ENCODE results near the gene RPS19. TPM values are rescaled to one million over a fixed set of nuclear protein-coding genes. Genes with fewer than 3 reads are reported as not detected.

RPS19 gene
- total RNA-seq, 1 experiment from 2014 or later = 3,020 TPM

DNA sequence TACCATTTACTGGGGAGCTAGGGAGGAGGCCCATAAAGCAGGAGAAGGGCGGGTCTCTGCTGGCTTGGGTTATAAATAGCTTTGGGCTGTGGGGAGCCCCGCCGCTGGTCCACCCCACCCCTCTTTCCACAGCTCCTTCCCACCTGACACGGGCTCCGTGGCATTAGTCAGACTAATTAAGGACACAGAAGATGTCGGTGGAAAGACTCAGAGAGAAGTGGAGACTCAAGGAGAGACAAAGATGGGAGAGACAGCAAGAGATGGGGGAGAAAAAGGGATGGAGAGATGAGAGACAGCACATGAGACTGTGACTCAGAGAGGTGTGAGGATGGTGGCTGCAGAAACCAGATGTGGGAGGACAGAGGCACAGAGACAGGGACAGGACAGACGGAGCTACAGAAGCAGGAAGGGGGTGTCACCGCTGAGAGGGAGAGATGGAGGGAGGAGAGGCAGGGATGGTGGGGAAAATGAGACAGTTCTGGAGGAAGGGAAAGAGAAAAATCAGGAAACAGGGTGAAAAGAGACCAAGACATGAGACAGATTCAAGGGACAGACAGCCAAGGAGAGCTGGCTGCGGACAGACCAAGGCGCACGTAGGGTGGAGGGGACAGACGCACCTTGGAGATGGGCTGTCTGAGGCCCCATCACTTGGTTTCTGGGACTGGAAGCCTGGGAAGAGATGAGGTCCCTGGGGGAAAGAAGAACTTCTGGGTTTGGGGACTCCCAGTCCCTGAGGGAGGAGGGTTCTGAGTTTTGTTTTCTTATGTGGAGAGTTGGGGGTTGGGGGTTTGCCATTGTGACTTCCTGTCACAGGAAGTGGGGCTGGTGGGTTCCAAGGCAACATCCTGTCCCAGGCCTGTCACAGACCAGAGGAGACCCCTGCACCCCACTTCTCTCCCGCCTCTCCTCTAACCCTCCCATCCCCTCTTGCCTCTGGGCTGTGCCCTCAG lies 27.0 kb downstream of the RPS19 start (continued):
- TF ChIP-seq SIN3A (IDR thresholded peaks at IDR 0.05; ENCODE audit: low read depth) = no peak
- TF ChIP-seq EZH2 (IDR thresholded peaks at IDR 0.05) = no peak

DNA sequence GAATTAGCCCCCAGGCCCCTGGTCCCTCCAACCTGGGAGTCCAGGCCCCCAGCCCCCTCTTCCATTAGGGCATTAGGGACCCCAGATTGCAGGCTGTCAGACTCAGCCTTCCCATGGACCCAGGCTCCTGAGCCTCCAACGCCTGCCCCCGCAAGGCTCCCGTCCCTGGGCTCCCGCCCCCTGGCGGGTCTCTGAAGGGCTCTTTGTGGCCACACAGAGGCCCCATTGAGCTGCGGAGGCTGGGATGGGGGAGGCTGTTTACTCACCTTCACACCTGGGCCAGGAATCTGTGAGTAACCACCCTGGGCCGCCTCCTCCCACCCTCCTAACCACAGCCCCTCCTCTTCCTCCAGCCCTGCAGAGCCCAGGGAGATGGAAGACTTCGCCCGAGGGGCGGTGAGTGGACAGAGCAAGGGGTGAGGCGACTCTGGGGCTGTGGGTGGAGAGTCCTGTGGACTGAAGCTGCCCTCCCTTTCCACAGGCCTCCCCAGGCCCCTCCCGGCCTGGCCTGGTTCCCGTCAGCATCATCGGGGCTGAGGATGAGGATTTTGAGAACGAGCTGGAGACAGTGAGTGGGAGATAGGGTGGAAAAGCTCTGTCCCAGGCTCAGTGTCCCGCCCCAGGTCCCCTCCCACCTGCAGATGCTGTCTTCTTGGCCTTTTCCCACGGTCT lies 27.8 kb downstream of the RPS19 start:
- Histone ChIP-seq H3K4me1 (ENCODE audit: control insufficient read depth in 1 of 2, insufficient read depth in 2 of 2, low read length in 2 of 2) (peaks cover 27 to 44% of the 10 kb centered on the region in 2 experiments), H4K20me1 (ENCODE audit: insufficient read depth) (no peaks in the 10 kb centered on the region), H3K4me3 (replicated peaks in 1 of 2; ENCODE audit: low read depth in 1 of 2, low read length in 2 of 2) (peak overlapping the region; percentile 37 to 57), H3K36me3 (ENCODE audit: control insufficient read depth in 1 of 2, insufficient read depth in 2 of 2, low read length in 2 of 2) (peaks cover 4 to 18% of the 10 kb centered on the region in 2 experiments), H3K27ac (ENCODE audit: low read depth, low read length) (peak overlapping the region; percentile 75), H3K27me3 (ENCODE audit: insufficient read depth, low read length) (no peaks in the 10 kb centered on the region), H3K9ac (ENCODE audit: low read length) (peak overlapping the region; percentile 65), H3K9me2 (ENCODE audit: insufficient read depth) (no peaks in the 10 kb centered on the region), H2AFZ (ENCODE audit: low read depth, low read length, poor library complexity, severe bottlenecking) (no peak overlapping the region), H3K9me3 (ENCODE audit: control insufficient read depth in 1 of 2, insufficient read depth in 1 of 2, low read depth in 1 of 2, low read length in 2 of 2) (no peaks in the 10 kb centered on the region), H3K4me2 (ENCODE audit: low read length) (peak overlapping the region; percentile 91), H3K79me2 (ENCODE audit: insufficient read depth, low read length) (peaks cover 61% of the 10 kb centered on the region)
- ATAC-seq (peak; percentile 71), DNase-seq (ENCODE audit: low read depth, low spot score) (peak; percentile 93)
- POLR2A ChIA-PET = interaction anchor here (0.8 to 1.4 kb wide), 3 partner anchors 11 to 15 kb away, joined by 3 to 5 read pairs (median 4); partner anchors contain the start of gene CD79A
- CTCF ChIA-PET = interaction anchor here (0.6 to 1.4 kb wide), 8 partner anchors 13 to 147 kb away, joined by 3 to 4 read pairs (median 4); partner anchors contain the start of gene ERFL
- no TSS peak for BruUV-seq (replicated peaks)
- TF ChIP-seq FOSL1 (IDR thresholded peaks at IDR 0.05; ENCODE audit: low read depth) (peak; percentile 77), EZH2phosphoT487 (IDR thresholded peaks at IDR 0.05; ENCODE audit: borderline replicate concordance) (no peak), POLR2AphosphoS5 (IDR thresholded peaks at IDR 0.05; ENCODE audit: low read depth, low read length) (peak; percentile 32; the same call in 1 of the 2 replicates), JUND (IDR thresholded peaks at IDR 0.05) (peak; percentile 68), SRF (IDR thresholded peaks at IDR 0.05; ENCODE audit: low read depth) (no peak), CTCF (IDR thresholded peaks at IDR 0.05 in 2 of 3, conservative IDR thresholded peaks at IDR 0.05 in 1 of 3; ENCODE audit: borderline replicate concordance in 1 of 3, insufficient read depth in 1 of 3, low read depth in 2 of 3, low read length in 2 of 3) (peak; percentile 55 to 83 (median 73); a peak in 5 of 6 replicates), MAX (IDR thresholded peaks at IDR 0.05) (no peak), RAD21 (IDR thresholded peaks at IDR 0.05; ENCODE audit: low read depth) (peak; percentile 79), EGR1 (IDR thresholded peaks at IDR 0.05; ENCODE audit: low read depth) (peak; percentile 95), SP1 (IDR thresholded peaks at IDR 0.05; ENCODE audit: low read depth) (peak; percentile 73)
- intact Hi-C loops (cut with micrococcal nuclease) = no loop called here
- RAD21 ChIA-PET (ENCODE audit: low non-redundant PET in 1 of 2, low total read pairs in 2 of 2, uncharacterized antibody in 2 of 2, unreplicated experiment in 2 of 2) = no interaction called here

Data from HCT116 (cell line).